ENCODE data around the gene RNF130. TPM values are rescaled to one million over a fixed set of nuclear protein-coding genes. Genes with fewer than 3 reads are reported as not detected.
"Not testable (repeated sequence)": the region's sequence is repeated elsewhere in the genome, so short reads cannot be mapped to it uniquely, and the experiment has no call there.

RNF130 gene
- total RNA-seq, 2 experiments from 2014 or later = 10.0 to 10.8 TPM

GRCh38 chr5:179974946-179975712, 96.4 kb downstream of the RNF130 start:
- Mint-ChIP-seq H3K4me3 (no peak overlapping the region), H3K27ac (no peak overlapping the region), H3K9me3 (no peaks in the 10 kb centered on the region), H3K36me3 (peaks cover 2% of the 10 kb centered on the region), H3K27me3 (no peaks in the 10 kb centered on the region), H3K4me1 (peaks cover 5% of the 10 kb centered on the region)
- DNase-seq = peak; percentile 38

GRCh38 chr5:179974246-179974945, 97.2 kb downstream of the RNF130 start:
- Mint-ChIP-seq H3K4me1 (peaks cover 5% of the 10 kb centered on the region), H3K4me3 (no peak overlapping the region), H3K27ac (no peak overlapping the region), H3K27me3 (no peaks in the 10 kb centered on the region), H3K9me3 (no peaks in the 10 kb centered on the region), H3K36me3 (peaks cover 2% of the 10 kb centered on the region)
- no peak for DNase-seq

- Mint-ChIP-seq H3K36me3 (peaks cover 2% of the 10 kb centered on the region), H3K27ac (no peak overlapping the region), H3K27me3 (no peaks in the 10 kb centered on the region), H3K9me3 (no peaks in the 10 kb centered on the region), H3K4me3 (no peak overlapping the region), H3K4me1 (peaks cover 5% of the 10 kb centered on the region)
- DNase-seq = no peak
Measured at GRCh38 chr5:179973391-179973790, 98.2 kb downstream of the RNF130 start.

- Mint-ChIP-seq H3K27me3 (no peaks in the 10 kb centered on the region), H3K9me3 (no peaks in the 10 kb centered on the region), H3K4me1 (peaks cover 5% of the 10 kb centered on the region), H3K4me3 (no peak overlapping the region), H3K36me3 (peaks cover 2% of the 10 kb centered on the region), H3K27ac (no peak overlapping the region)
- no peak for DNase-seq
Measured at GRCh38 chr5:179969110-179969509, 102.4 kb downstream of the RNF130 start.

GRCh38 chr5:179967489-179967888, 104.1 kb downstream of the RNF130 start:
- H3K4me3 Mint-ChIP-seq = no peak overlapping the region
- no peaks in the 10 kb centered on the region for H3K27me3 Mint-ChIP-seq
- no peak overlapping the region for H3K27ac Mint-ChIP-seq
- DNase-seq = no peak
- H3K9me3 Mint-ChIP-seq = no peaks in the 10 kb centered on the region
- H3K4me1 Mint-ChIP-seq = peaks cover 5% of the 10 kb centered on the region
- H3K36me3 Mint-ChIP-seq = peaks cover 12% of the 10 kb centered on the region

- Mint-ChIP-seq H3K4me3 (no peak overlapping the region), H3K27me3 (no peaks in the 10 kb centered on the region), H3K9me3 (no peaks in the 10 kb centered on the region), H3K27ac (no peak overlapping the region), H3K36me3 (peaks cover 10% of the 10 kb centered on the region), H3K4me1 (no peaks in the 10 kb centered on the region)
- DNase-seq = no peak
Measured at GRCh38 chr5:179964015-179964414, 107.5 kb downstream of the RNF130 start.

- no peaks in the 10 kb centered on the region for H3K9me3 Mint-ChIP-seq
- H3K4me1 Mint-ChIP-seq = no peaks in the 10 kb centered on the region
- no peak overlapping the region for H3K4me3 Mint-ChIP-seq
- DNase-seq = no peak
- H3K36me3 Mint-ChIP-seq = peaks cover 10% of the 10 kb centered on the region
- no peaks in the 10 kb centered on the region for H3K27me3 Mint-ChIP-seq
- no peak overlapping the region for H3K27ac Mint-ChIP-seq
Measured at GRCh38 chr5:179963375-179963774, 108.2 kb downstream of the RNF130 start.

- no peaks in the 10 kb centered on the region for H3K27me3 Mint-ChIP-seq
- H3K27ac Mint-ChIP-seq = no peak overlapping the region
- H3K36me3 Mint-ChIP-seq = peaks cover 10% of the 10 kb centered on the region
- no peaks in the 10 kb centered on the region for H3K4me1 Mint-ChIP-seq
- H3K9me3 Mint-ChIP-seq = no peaks in the 10 kb centered on the region
- DNase-seq = no peak
- no peak overlapping the region for H3K4me3 Mint-ChIP-seq
Measured at GRCh38 chr5:179960204-179960831, 111.2 kb downstream of the RNF130 start.

- no peaks in the 10 kb centered on the region for H3K27me3 Mint-ChIP-seq
- H3K4me1 Mint-ChIP-seq = no peaks in the 10 kb centered on the region
- peaks cover 10% of the 10 kb centered on the region for H3K36me3 Mint-ChIP-seq
- DNase-seq = no peak
- H3K9me3 Mint-ChIP-seq = no peaks in the 10 kb centered on the region
- no peak overlapping the region for H3K4me3 Mint-ChIP-seq
- no peak overlapping the region for H3K27ac Mint-ChIP-seq
Measured at GRCh38 chr5:179959641-179960040, 111.9 kb downstream of the RNF130 start.

- not testable (repeated sequence) for H3K9me3 Mint-ChIP-seq, H3K4me3 Mint-ChIP-seq, H3K27ac Mint-ChIP-seq, H3K27me3 Mint-ChIP-seq, H3K4me1 Mint-ChIP-seq, DNase-seq
- peaks cover 10% of the 10 kb centered on the region for H3K36me3 Mint-ChIP-seq
Measured at GRCh38 chr5:179959118-179959517, 112.4 kb downstream of the RNF130 start.

GRCh38 chr5:179955630-179956029, 115.9 kb downstream of the RNF130 start:
- H3K27me3 Mint-ChIP-seq = no peaks in the 10 kb centered on the region
- H3K4me1 Mint-ChIP-seq = no peaks in the 10 kb centered on the region
- H3K36me3 Mint-ChIP-seq = peaks cover 2% of the 10 kb centered on the region
- no peak overlapping the region for H3K4me3 Mint-ChIP-seq
- no peaks in the 10 kb centered on the region for H3K9me3 Mint-ChIP-seq
- DNase-seq = no peak
- no peak overlapping the region for H3K27ac Mint-ChIP-seq

GRCh38 chr5:179955062-179955461, 116.5 kb downstream of the RNF130 start:
- H3K4me3 Mint-ChIP-seq = no peak overlapping the region
- H3K4me1 Mint-ChIP-seq = no peaks in the 10 kb centered on the region
- no peak for DNase-seq
- no peaks in the 10 kb centered on the region for H3K27me3 Mint-ChIP-seq
- no peaks in the 10 kb centered on the region for H3K9me3 Mint-ChIP-seq
- H3K36me3 Mint-ChIP-seq = peaks cover 3% of the 10 kb centered on the region
- no peak overlapping the region for H3K27ac Mint-ChIP-seq

- Mint-ChIP-seq H3K36me3 (peaks cover 3% of the 10 kb centered on the region), H3K4me3 (no peak overlapping the region), H3K27me3 (no peaks in the 10 kb centered on the region), H3K27ac (no peak overlapping the region), H3K4me1 (no peaks in the 10 kb centered on the region), H3K9me3 (no peaks in the 10 kb centered on the region)
- DNase-seq = no peak
Measured at GRCh38 chr5:179954434-179954833, 117.1 kb downstream of the RNF130 start.

GRCh38 chr5:179953987-179954386, 117.6 kb downstream of the RNF130 start:
- Mint-ChIP-seq H3K4me3 (no peak overlapping the region), H3K36me3 (peaks cover 3% of the 10 kb centered on the region), H3K27ac (no peak overlapping the region), H3K9me3 (no peaks in the 10 kb centered on the region), H3K4me1 (no peaks in the 10 kb centered on the region), H3K27me3 (no peaks in the 10 kb centered on the region)
- no peak for DNase-seq

GRCh38 chr5:179936976-179937681, 134.4 kb downstream of the RNF130 start:
- Mint-ChIP-seq H3K4me3 (no peak overlapping the region), H3K9me3 (no peaks in the 10 kb centered on the region), H3K27me3 (peaks cover 4% of the 10 kb centered on the region), H3K27ac (no peak overlapping the region), H3K4me1 (no peaks in the 10 kb centered on the region), H3K36me3 (no peaks in the 10 kb centered on the region)
- DNase-seq = no peak
